SIG-M5 treated with dmso at 0.1 percent for 504 hours (cell line): ENCODE results near the gene ACSL3.
"Not testable (repeated sequence)": the region's sequence is repeated elsewhere in the genome, so short reads cannot be mapped to it uniquely, and the experiment has no call there.

Experiments used
- DNase-seq: peaks from one replicate; lab custom pipeline; 2025; ENCODE audit not compliant: unreplicated experiment; lab: John Stamatoyannopoulos, UW

The ACSL3 gene

DNA sequence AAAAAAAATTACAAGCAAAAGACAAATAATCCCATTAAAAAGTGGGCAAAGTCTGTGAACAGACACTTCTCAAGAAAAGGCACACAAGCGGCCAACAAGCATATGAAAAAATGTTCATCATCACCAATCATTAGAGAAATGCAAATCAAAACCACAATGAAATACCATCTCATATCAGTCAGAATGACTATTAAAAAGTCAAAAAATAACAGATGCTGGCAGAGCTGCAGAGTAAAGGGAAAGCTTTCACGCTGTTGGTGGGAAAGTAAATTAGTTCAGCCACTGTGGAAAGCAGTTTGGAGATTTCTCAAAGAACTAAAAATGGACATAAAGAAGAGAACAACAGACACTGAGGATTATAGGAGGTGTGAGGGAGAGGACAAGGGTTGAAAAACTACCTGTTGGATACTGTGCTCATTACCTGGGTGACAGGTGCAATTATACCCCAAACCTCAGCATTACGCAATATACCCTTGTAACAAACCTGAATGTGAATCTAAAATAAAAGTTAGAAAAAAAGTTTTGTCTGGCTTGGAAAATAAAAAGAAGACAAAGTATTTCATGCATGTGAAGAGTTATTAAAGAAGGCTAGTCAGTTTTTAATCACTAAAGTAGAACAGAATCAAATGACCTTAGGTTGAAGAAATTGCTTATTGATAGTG is 8.7 kb upstream of the ACSL3 start:
- no peak for DNase-seq

- DNase-seq: no peak
Measured at GRCh38 chr2:222854773-222855700, 5.8 kb upstream of the ACSL3 start.

DNA sequence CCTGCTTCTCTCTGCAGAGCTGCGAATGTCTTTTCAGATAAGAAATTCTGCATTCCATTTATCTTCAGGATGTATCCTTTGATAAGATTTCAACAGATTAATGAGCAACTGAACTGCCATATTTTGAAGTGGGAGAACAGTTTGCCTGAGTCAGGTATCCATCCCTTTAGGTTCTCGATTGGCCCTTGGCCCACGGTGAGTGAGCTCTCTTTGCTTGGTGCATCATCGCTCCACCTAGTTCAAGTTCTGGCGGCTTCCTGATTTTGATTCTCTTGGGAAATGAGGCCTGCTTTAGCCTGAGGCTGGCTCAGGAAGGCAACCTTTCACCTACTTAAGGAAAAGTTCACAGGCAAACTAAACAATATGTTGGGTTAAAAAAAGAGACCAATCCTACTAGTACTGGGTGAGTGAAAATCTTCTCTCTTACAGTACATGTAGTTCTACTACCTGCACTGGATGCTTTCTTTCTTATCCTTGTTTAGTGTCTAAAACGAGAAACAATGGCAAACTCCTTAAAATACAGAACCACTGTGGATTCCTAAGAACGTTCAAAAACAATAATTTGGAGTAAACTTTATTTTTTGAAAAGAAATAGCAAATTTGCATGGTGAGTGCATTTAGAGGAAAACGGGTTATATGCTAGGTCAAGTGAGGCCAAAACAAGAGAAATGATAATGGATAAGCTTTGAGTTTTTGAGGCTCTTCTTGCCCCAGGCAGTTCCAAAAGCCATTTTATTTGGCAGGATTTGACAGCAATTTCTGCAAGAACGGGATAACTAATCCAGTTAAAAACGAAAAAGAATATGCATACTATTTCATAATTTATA is 837 bp upstream of the ACSL3 start:
- DNase-seq: peak; percentile 18

- DNase-seq: peak; percentile 39
Measured at GRCh38 chr2:222861411-222862105, 722 bp downstream of the ACSL3 start.

DNA sequence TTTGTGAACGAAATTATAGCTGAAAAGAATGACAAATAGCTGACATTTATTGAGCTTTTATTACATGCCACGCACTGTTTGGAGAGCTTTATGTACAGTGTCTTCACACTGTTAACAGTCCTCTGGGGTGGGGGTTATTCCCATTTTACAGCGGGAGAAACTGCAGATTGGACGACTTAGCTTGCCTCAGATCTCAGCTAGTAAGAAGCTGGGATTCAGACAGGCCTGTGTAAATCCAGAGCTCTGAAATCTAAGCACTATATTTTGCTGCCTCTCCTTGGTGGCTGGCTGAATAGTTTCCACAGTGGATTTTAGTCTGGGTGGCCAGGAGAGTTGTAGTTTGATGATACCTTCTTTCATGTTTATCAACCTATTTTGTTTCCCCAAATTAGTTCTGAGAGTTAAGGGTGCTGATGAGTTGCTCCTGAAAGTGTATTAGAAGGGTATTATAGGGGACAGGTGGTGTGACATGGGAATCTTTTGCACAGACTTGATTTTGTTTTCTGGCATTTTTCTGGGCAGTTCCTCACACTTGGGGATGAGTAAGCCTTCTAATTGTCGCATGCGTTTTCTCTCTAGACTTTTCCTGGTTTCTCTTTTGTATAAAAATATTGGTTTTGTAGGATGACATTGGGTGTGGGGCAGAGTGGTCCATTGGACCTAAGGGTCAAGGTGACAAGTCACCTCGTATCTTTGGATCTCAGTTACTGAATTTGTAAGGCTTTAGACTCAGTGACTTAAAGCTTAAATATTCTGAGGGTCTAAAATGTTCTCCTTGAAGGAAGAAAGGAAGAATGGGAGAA is 1.5 kb downstream of the ACSL3 start:
- DNase-seq: peak; percentile 37

GRCh38 chr2:222862909-222863544 is 2.2 kb downstream of the ACSL3 start:
- DNase-seq: no peak

DNA sequence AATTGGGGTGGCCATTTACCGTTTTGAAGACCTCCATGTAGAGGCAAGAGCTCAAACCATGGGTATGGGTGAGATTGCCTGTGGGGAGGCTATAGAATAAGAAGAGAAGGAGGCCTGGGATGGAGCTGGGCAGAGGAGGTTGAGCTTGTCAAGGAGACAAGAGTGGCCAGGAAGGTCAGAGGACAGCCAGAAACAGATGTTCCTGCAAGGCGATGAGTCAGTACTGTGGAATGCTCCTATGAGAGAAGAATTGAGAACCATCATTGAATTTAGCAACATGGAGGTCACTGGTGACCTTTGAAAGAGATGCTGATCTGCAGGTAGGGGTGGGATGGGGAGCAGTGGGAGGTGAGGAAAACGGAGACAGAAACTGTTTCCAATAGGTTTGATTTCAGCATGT is 3.5 kb downstream of the ACSL3 start:
- peak; percentile 19 for DNase-seq

DNA sequence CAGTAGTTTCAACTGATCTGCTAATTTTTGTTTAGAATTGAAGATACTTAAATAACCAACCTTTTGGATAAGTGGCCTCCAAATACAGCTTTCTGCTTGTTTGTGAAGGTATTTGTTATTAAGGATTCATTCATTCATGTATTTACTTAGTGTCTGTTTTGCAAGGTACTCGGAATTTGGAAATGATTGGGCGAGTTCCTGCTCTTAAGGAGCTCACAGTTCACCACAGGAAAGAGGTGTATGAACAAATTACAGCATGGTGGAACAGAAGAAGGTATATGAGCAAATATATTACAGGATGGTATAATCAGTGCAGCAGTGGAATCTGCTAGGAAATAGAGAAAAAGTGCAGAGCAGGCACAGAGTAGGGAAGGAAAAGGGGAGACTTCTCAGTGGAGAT is 4.5 kb downstream of the ACSL3 start:
- no peak for DNase-seq

DNA sequence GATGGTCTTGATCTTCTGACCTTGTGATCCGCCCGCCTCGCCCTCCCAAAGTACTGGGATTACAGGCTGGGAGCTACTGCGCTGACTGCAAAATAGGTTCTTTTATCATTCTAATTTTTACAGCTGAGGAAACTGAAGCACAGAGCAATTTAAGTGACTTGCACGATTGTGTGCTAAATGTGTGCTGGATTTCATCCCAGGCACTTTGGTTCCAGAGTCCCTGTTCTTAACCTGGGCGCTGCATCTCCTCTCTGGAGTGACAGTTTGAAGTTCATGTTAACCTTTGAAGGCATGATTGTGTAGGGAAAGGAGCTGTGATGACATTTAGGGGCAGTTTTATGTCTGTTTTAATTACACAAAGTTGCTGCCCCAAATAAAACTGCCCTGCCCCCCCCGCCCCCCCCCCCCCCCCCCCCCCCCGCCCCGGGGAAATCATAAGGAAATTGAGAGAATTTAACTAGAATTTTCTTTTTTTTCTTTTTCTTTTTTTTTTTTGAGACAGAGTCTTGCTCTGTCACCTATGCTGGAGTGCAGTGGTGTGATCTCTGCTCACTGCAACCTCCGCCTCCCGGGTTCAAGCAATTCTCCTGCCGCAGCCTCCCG is 5.6 kb downstream of the ACSL3 start:
- DNase-seq: no peak

GRCh38 chr2:222868560-222869251 is 7.9 kb downstream of the ACSL3 start:
- DNase-seq: not testable (repeated sequence)

GRCh38 chr2:222869252-222869560 is 8.4 kb downstream of the ACSL3 start:
- DNase-seq: peak; percentile 86

- no peak for DNase-seq
Measured at GRCh38 chr2:222871291-222871690, 10.5 kb downstream of the ACSL3 start.

- DNase-seq: no peak
Measured at GRCh38 chr2:222872551-222872950, 11.7 kb downstream of the ACSL3 start.

DNA sequence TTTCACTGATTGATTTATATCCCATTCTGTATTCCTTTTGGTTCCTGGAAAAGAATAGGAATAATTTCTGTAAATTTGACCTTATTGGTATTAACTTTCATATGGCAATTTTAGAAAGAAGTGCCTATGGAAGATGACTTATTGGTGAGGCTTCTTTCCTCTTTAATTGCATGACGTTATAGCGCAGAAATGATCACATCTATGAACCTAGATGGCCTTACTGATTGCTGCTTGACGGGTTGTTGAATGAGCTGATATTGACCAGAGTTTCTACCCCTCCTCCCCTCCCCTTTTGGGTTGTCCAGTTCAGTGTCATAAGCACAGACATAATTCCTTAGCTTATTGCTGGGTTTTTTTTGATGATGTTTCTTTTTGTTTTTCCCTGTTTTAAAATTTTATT is 14.6 kb downstream of the ACSL3 start:
- DNase-seq: no peak

GRCh38 chr2:222876947-222877346 is 16.1 kb downstream of the ACSL3 start:
- DNase-seq: no peak

DNA sequence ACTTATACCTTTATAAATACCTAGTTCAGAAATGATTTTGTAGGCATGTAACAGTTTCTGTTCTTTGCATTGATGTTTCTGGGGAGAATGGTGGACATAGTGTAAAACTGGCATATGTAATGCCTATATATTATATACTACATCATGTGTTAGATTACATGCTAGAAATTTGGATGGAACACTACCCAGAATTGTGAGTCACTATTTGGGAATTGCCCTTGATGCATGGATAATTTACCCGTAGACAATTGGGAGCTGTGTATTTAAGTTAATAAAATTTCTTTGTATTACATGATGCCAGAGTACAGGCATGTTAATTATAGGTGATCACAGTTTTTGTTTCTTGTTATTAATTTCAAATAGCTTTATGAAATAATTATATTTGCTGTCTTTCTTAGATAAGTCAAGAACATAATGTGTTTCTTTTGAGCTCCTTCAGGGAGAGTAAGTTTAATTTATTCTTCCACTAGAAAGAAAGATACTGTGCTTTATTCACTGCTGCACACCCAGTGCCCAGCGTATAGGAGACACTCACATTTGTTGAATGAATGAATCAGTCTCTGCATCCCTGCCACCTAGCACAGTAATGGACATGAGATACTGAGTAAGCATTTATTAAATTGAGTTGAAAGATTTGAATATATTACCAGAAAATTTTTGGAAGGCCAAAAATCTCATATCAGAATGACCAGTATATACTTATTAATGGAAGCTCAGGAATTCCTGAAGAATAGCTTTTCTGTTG is 16.9 kb downstream of the ACSL3 start:
- no peak for DNase-seq

GRCh38 chr2:222878301-222878876 is 17.6 kb downstream of the ACSL3 start:
- DNase-seq: no peak
